ENCODE measurements around the gene ZNF836.

The ZNF836 gene

GRCh38 chr19:52140032-52140710, 31.2 kb downstream of the ZNF836 start:
- DNase-seq (ENCODE audit: low read depth, low spot score), result no peak
- Histone ChIP-seq H3K4me1 (ENCODE audit: control insufficient read depth, insufficient read depth, low read length) (peaks cover 1% of the 10 kb centered on the region; the same call in 1 of the 2 replicates), H3K4me3 (ENCODE audit: low read length) (no peak overlapping the region), H3K27ac (ENCODE audit: low read length) (no peak overlapping the region), H3K9me3 (ENCODE audit: control insufficient read depth, insufficient read depth, low read length) (no peaks in the 10 kb centered on the region), H3K36me3 (ENCODE audit: control insufficient read depth, insufficient read depth, low read length) (no peaks in the 10 kb centered on the region), H3K27me3 (ENCODE audit: control insufficient read depth, insufficient read depth, low read length) (no peaks in the 10 kb centered on the region)
- WGBS (ENCODE audit: insufficient coverage, insufficient read length), result no CpG with 5 or more reads among the region's 22 CpGs

- no CpG with 5 or more reads among the region's 49 CpGs for WGBS (ENCODE audit: insufficient coverage, insufficient read length)
- Histone ChIP-seq H3K9me3 (ENCODE audit: control insufficient read depth, insufficient read depth, low read length) (no peaks in the 10 kb centered on the region), H3K36me3 (ENCODE audit: control insufficient read depth, insufficient read depth, low read length) (no peaks in the 10 kb centered on the region), H3K27ac (ENCODE audit: low read length) (no peak within 1 kb of the TSS), H3K4me1 (ENCODE audit: control insufficient read depth, insufficient read depth, low read length) (peaks cover 1% of the 10 kb centered on the region; the same call in 1 of the 2 replicates), H3K27me3 (ENCODE audit: control insufficient read depth, insufficient read depth, low read length) (no peaks in the 10 kb centered on the region), H3K4me3 (ENCODE audit: low read length) (peak within 1 kb of the TSS; percentile 76)
- peak; percentile 81 for DNase-seq (ENCODE audit: low read depth, low spot score)
These were observed 32.0 kb downstream of the ZNF836 start, which contains the start of gene ZNF616 for GRCh38 chr19:52139252-52140031. ZNF616 (minus strand) TSS chr19:52139938; CDS start chr19:52130512, 9,426 bp downstream.

GRCh38 chr19:52138983-52139251, 32.5 kb downstream of the ZNF836 start:
- peaks cover 1% of the 10 kb centered on the region; the same call in 1 of the 2 replicates for H3K4me1 ChIP-seq (ENCODE audit: control insufficient read depth, insufficient read depth, low read length)
- no peaks in the 10 kb centered on the region for H3K27me3 ChIP-seq (ENCODE audit: control insufficient read depth, insufficient read depth, low read length)
- H3K9me3 ChIP-seq (ENCODE audit: control insufficient read depth, insufficient read depth, low read length), result no peaks in the 10 kb centered on the region
- WGBS (ENCODE audit: insufficient coverage, insufficient read length), result no CpG with 5 or more reads among the region's 7 CpGs
- no peak overlapping the region for H3K27ac ChIP-seq (ENCODE audit: low read length)
- DNase-seq (ENCODE audit: low read depth, low spot score), result no peak
- no peaks in the 10 kb centered on the region for H3K36me3 ChIP-seq (ENCODE audit: control insufficient read depth, insufficient read depth, low read length)
- peak overlapping the region; percentile 76; the same call in 1 of the 2 replicates for H3K4me3 ChIP-seq (ENCODE audit: low read length)

- H3K27me3 ChIP-seq (ENCODE audit: control insufficient read depth, insufficient read depth, low read length), result no peaks in the 10 kb centered on the region
- H3K36me3 ChIP-seq (ENCODE audit: control insufficient read depth, insufficient read depth, low read length), result no peaks in the 10 kb centered on the region
- H3K27ac ChIP-seq (ENCODE audit: low read length), result no peak overlapping the region
- no peaks in the 10 kb centered on the region for H3K9me3 ChIP-seq (ENCODE audit: control insufficient read depth, insufficient read depth, low read length)
- H3K4me1 ChIP-seq (ENCODE audit: control insufficient read depth, insufficient read depth, low read length), result peaks cover 1% of the 10 kb centered on the region; the same call in 1 of the 2 replicates
- WGBS (ENCODE audit: insufficient coverage, insufficient read length), result no CpG with 5 or more reads among the region's 14 CpGs
- H3K4me3 ChIP-seq (ENCODE audit: low read length), result peak overlapping the region; percentile 76; the same call in 1 of the 2 replicates
- no peak for DNase-seq (ENCODE audit: low read depth, low spot score)
These were observed 33.0 kb downstream of the ZNF836 start for GRCh38 chr19:52138278-52138982.

GRCh38 chr19:52120286-52120685, 51.1 kb downstream of the ZNF836 start:
- peaks cover 20% of the 10 kb centered on the region; the same call in 1 of the 2 replicates for H3K36me3 ChIP-seq (ENCODE audit: control insufficient read depth, insufficient read depth, low read length)

GRCh38 chr19:52115526-52116053, 55.8 kb downstream of the ZNF836 start:
- H3K4me3 ChIP-seq (ENCODE audit: low read length), result no peak overlapping the region
- H3K9me3 ChIP-seq (ENCODE audit: control insufficient read depth, insufficient read depth, low read length), result peaks cover 32% of the 10 kb centered on the region
- no peaks in the 10 kb centered on the region for H3K4me1 ChIP-seq (ENCODE audit: control insufficient read depth, insufficient read depth, low read length)
- H3K36me3 ChIP-seq (ENCODE audit: control insufficient read depth, insufficient read depth, low read length), result peaks cover 25% of the 10 kb centered on the region; the same call in 1 of the 2 replicates
- WGBS (ENCODE audit: insufficient coverage, insufficient read length), result no CpG with 5 or more reads among the region's 12 CpGs
- H3K27ac ChIP-seq (ENCODE audit: low read length), result no peak overlapping the region
- no peak for DNase-seq (ENCODE audit: low read depth, low spot score)
- no peaks in the 10 kb centered on the region for H3K27me3 ChIP-seq (ENCODE audit: control insufficient read depth, insufficient read depth, low read length)

More at GRCh38 chr19:52120286-52120685, 51.1 kb downstream of the ZNF836 start:
- Histone ChIP-seq H3K9me3 (ENCODE audit: control insufficient read depth, insufficient read depth, low read length) (peaks cover 15% of the 10 kb centered on the region), H3K27me3 (ENCODE audit: control insufficient read depth, insufficient read depth, low read length) (no peaks in the 10 kb centered on the region), H3K27ac (ENCODE audit: low read length) (no peak overlapping the region), H3K4me1 (ENCODE audit: control insufficient read depth, insufficient read depth, low read length) (no peaks in the 10 kb centered on the region), H3K4me3 (ENCODE audit: low read length) (no peak overlapping the region)
- no CpG with 5 or more reads among the region's 3 CpGs for WGBS (ENCODE audit: insufficient coverage, insufficient read length)
- DNase-seq (ENCODE audit: low read depth, low spot score), result no peak

- Histone ChIP-seq H3K4me3 (ENCODE audit: low read length) (no peak overlapping the region), H3K36me3 (ENCODE audit: control insufficient read depth, insufficient read depth, low read length) (peaks cover 25% of the 10 kb centered on the region; the same call in 1 of the 2 replicates)
These were observed 56.7 kb downstream of the ZNF836 start for GRCh38 chr19:52114691-52115090.

GRCh38 chr19:52112624-52113023, 58.8 kb downstream of the ZNF836 start:
- H3K9me3 ChIP-seq (ENCODE audit: control insufficient read depth, insufficient read depth, low read length), result peaks cover 28% of the 10 kb centered on the region
- no peak for DNase-seq (ENCODE audit: low read depth, low spot score)
- no peaks in the 10 kb centered on the region for H3K4me1 ChIP-seq (ENCODE audit: control insufficient read depth, insufficient read depth, low read length)
- H3K27ac ChIP-seq (ENCODE audit: low read length), result no peak overlapping the region
- H3K27me3 ChIP-seq (ENCODE audit: control insufficient read depth, insufficient read depth, low read length), result no peaks in the 10 kb centered on the region
- WGBS (ENCODE audit: insufficient coverage, insufficient read length), result no CpG with 5 or more reads among the region's 3 CpGs
- no peak overlapping the region for H3K4me3 ChIP-seq (ENCODE audit: low read length)
- peaks cover 22% of the 10 kb centered on the region; the same call in 1 of the 2 replicates for H3K36me3 ChIP-seq (ENCODE audit: control insufficient read depth, insufficient read depth, low read length)

More at GRCh38 chr19:52114691-52115090, 56.7 kb downstream of the ZNF836 start:
- H3K4me1 ChIP-seq (ENCODE audit: control insufficient read depth, insufficient read depth, low read length), result no peaks in the 10 kb centered on the region
- no CpG with 5 or more reads among the region's 5 CpGs for WGBS (ENCODE audit: insufficient coverage, insufficient read length)
- H3K27ac ChIP-seq (ENCODE audit: low read length), result no peak overlapping the region
- peaks cover 32% of the 10 kb centered on the region for H3K9me3 ChIP-seq (ENCODE audit: control insufficient read depth, insufficient read depth, low read length)
- no peaks in the 10 kb centered on the region for H3K27me3 ChIP-seq (ENCODE audit: control insufficient read depth, insufficient read depth, low read length)
- DNase-seq (ENCODE audit: low read depth, low spot score), result no peak

GRCh38 chr19:52110780-52111179, 60.6 kb downstream of the ZNF836 start:
- Histone ChIP-seq H3K27ac (ENCODE audit: low read length) (no peak overlapping the region), H3K27me3 (ENCODE audit: control insufficient read depth, insufficient read depth, low read length) (no peaks in the 10 kb centered on the region), H3K4me3 (ENCODE audit: low read length) (no peak overlapping the region), H3K9me3 (ENCODE audit: control insufficient read depth, insufficient read depth, low read length) (peaks cover 22% of the 10 kb centered on the region), H3K36me3 (ENCODE audit: control insufficient read depth, insufficient read depth, low read length) (peaks cover 13% of the 10 kb centered on the region; the same call in 1 of the 2 replicates), H3K4me1 (ENCODE audit: control insufficient read depth, insufficient read depth, low read length) (no peaks in the 10 kb centered on the region)
- DNase-seq (ENCODE audit: low read depth, low spot score), result no peak
- WGBS (ENCODE audit: insufficient coverage, insufficient read length), result no CpG with 5 or more reads among the region's 6 CpGs

All from iPS DF 6.9 (cell line).